Measurements from ENCODE around the gene NBPF26. TPM values are rescaled to one million over a fixed set of nuclear protein-coding genes. Genes with fewer than 3 reads are reported as not detected.

NBPF26 gene
- total RNA-seq, 1 donor from 2014 or later, result 0.36 TPM

Other genes with a start within 250 kb of the NBPF26 start
- not detected for gene PPIAL4A, start 165.8 kb downstream of the NBPF26 start, total RNA-seq